ENCODE measurements around the gene MKLN1. TPM values are rescaled to one million over a fixed set of nuclear protein-coding genes. Genes with fewer than 3 reads are reported as not detected.

The MKLN1 gene
- total RNA-seq, 1 experiment from 2014 or later = 61.1 TPM

GRCh38 chr7:131501930-131502685, 174.4 kb downstream of the MKLN1 start:
- no peaks in the 10 kb centered on the region for H3K4me1 ChIP-seq (replicated peaks; ENCODE audit: insufficient read depth)
- no peak overlapping the region for H3K27ac ChIP-seq
- H3F3A ChIP-seq (ENCODE audit: insufficient read depth, low read depth) = peaks cover 44% of the 10 kb centered on the region
- TF ChIP-seq EZH2 (IDR thresholded peaks at IDR 0.05; ENCODE audit: low read depth) (no peak), CTCF (conservative IDR thresholded peaks at IDR 0.05) (no peak)
- no peak overlapping the region for H3K4me2 ChIP-seq
- CTCF ChIA-PET = interaction anchor here (0.6 kb wide), 1 partner anchor 78 kb away, joined by 12 read pairs; no protein-coding TSS in a partner anchor
- H3K27me3 ChIP-seq (ENCODE audit: insufficient read depth, low read depth) = no peaks in the 10 kb centered on the region
- peaks cover 3% of the 10 kb centered on the region; the same call in 1 of the 2 replicates for H4K20me1 ChIP-seq (ENCODE audit: insufficient read depth)
- H3K36me3 ChIP-seq (ENCODE audit: low read depth) = peaks cover 18% of the 10 kb centered on the region
- H3K9me3 ChIP-seq (ENCODE audit: insufficient read depth, low read depth) = no peaks in the 10 kb centered on the region
- POLR2A ChIA-PET (ENCODE audit: unreplicated experiment) = interaction anchor here (0.5 kb wide), 1 partner anchor 394 kb away, joined by 10 read pairs; no protein-coding TSS in a partner anchor
- intact Hi-C loops (cut with micrococcal nuclease; ENCODE audit: unreplicated experiment) = no loop called here
- H3K9me2 ChIP-seq (ENCODE audit: insufficient read depth) = no peaks in the 10 kb centered on the region
- H2AFZ ChIP-seq = no peak overlapping the region
- no peak for DNase-seq
- no peak overlapping the region for H3K4me3 ChIP-seq
- H3K79me2 ChIP-seq (ENCODE audit: low read depth) = no peaks in the 10 kb centered on the region
- BruUV-seq (replicated peaks) = TSS peak; percentile 18

GRCh38 chr7:131502810-131503508, 175.3 kb downstream of the MKLN1 start:
- Histone ChIP-seq H3K4me1 (replicated peaks; ENCODE audit: insufficient read depth) (no peaks in the 10 kb centered on the region), H3K4me3 (no peak overlapping the region), H2AFZ (no peak overlapping the region), H4K20me1 (ENCODE audit: insufficient read depth) (peaks cover 3% of the 10 kb centered on the region; the same call in 1 of the 2 replicates), H3K4me2 (no peak overlapping the region), H3K36me3 (ENCODE audit: low read depth) (peaks cover 15% of the 10 kb centered on the region), H3K9me2 (ENCODE audit: insufficient read depth) (no peaks in the 10 kb centered on the region), H3K27me3 (ENCODE audit: insufficient read depth, low read depth) (no peaks in the 10 kb centered on the region), H3K9me3 (ENCODE audit: insufficient read depth, low read depth) (no peaks in the 10 kb centered on the region), H3K27ac (no peak overlapping the region), H3F3A (ENCODE audit: insufficient read depth, low read depth) (peaks cover 44% of the 10 kb centered on the region), H3K79me2 (ENCODE audit: low read depth) (no peaks in the 10 kb centered on the region)
- intact Hi-C loops (cut with micrococcal nuclease; ENCODE audit: unreplicated experiment) = no loop called here
- POLR2A ChIA-PET (ENCODE audit: unreplicated experiment) = interaction anchor here (0.5 kb wide), 1 partner anchor 394 kb away, joined by 10 read pairs; no protein-coding TSS in a partner anchor
- no peak for DNase-seq
- no TSS peak for BruUV-seq (replicated peaks)
- CTCF ChIA-PET = interaction anchor here (0.6 kb wide), 1 partner anchor 77 kb away, joined by 12 read pairs; no protein-coding TSS in a partner anchor
- no peak for TF ChIP-seq CTCF (conservative IDR thresholded peaks at IDR 0.05)
- TF ChIP-seq EZH2 (IDR thresholded peaks at IDR 0.05; ENCODE audit: low read depth) = no peak

- ChIA-PET CTCF (no interaction called here), POLR2A (ENCODE audit: unreplicated experiment) (no interaction called here)
- H3K79me2 ChIP-seq (ENCODE audit: low read depth) = 0 out of 2 replicates have a peak, but pooled peaks cover 3% of the 10 kb centered on the region
- peaks cover 42% of the 10 kb centered on the region for H3F3A ChIP-seq (ENCODE audit: insufficient read depth, low read depth)
- TF ChIP-seq CTCF (conservative IDR thresholded peaks at IDR 0.05) = no peak
- TF ChIP-seq EZH2 (IDR thresholded peaks at IDR 0.05; ENCODE audit: low read depth) = no peak
- peaks cover under 1% of the 10 kb centered on the region; the same call in 1 of the 2 replicates for H4K20me1 ChIP-seq (ENCODE audit: insufficient read depth)
- no peak overlapping the region for H3K4me2 ChIP-seq
- no peak overlapping the region for H3K4me3 ChIP-seq
- intact Hi-C loops (cut with micrococcal nuclease; ENCODE audit: unreplicated experiment) = no loop called here
- H2AFZ ChIP-seq = no peak overlapping the region
- no peaks in the 10 kb centered on the region for H3K9me3 ChIP-seq (ENCODE audit: insufficient read depth, low read depth)
- H3K9me2 ChIP-seq (ENCODE audit: insufficient read depth) = no peaks in the 10 kb centered on the region
- H3K36me3 ChIP-seq (ENCODE audit: low read depth) = peaks cover 19% of the 10 kb centered on the region
- no peak overlapping the region for H3K27ac ChIP-seq
- BruUV-seq (replicated peaks) = no TSS peak
- DNase-seq = no peak
- H3K27me3 ChIP-seq (ENCODE audit: insufficient read depth, low read depth) = no peaks in the 10 kb centered on the region
- H3K4me1 ChIP-seq (replicated peaks; ENCODE audit: insufficient read depth) = no peaks in the 10 kb centered on the region
Measured at GRCh38 chr7:131503639-131504038, 176.0 kb downstream of the MKLN1 start.
